Panc1 (cell line): ENCODE results near the gene MET.

Experiments
- POLR2AphosphoS5 ChIP-seq: IDR thresholded peaks from 2 replicates; pipeline ENCODE4 v1.6.1; 2012; ENCODE audit warnings: mild to moderate bottlenecking, low read depth, low read length, moderate library complexity
- TF ChIP-seq, protein P1 (sequence below): fragments of 450-650 bp; IDR thresholded peaks from 2 replicates; pipeline ENCODE4 v1.5.1; 2017; ENCODE audit warnings: mild to moderate bottlenecking
- TF ChIP-seq, protein P2 (sequence below), 2 experiments: IDR thresholded peaks; 2 replicates each; pipeline ENCODE4 v1.6.1; 2011 to 2012; ENCODE audit warnings: low read depth in 2 of 2, control low read depth in 1 of 2, low read length in 1 of 2, mild to moderate bottlenecking in 1 of 2, moderate library complexity in 1 of 2; ENCODE audit not compliant: insufficient read depth in 1 of 2

DNA sequence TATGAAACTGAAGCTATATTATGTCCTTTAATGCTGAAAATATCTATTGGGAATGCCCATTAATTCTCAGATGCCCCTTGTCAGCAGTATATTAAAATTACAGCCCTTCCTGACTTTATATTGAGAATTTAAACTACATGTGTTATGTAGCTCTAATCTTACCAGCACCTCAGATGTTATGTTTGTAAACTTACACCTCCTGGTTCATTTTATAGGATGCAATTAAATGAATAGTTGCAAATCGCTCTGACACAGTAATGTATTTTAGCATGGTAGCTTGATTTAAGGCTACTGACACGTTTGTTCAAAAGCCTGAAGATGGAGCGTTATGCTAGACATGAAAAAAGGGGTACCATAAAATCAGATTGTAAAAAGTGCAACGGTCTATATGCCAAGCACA lies 35.0 kb upstream of the MET start:
- TF ChIP-seq, protein P1, sequence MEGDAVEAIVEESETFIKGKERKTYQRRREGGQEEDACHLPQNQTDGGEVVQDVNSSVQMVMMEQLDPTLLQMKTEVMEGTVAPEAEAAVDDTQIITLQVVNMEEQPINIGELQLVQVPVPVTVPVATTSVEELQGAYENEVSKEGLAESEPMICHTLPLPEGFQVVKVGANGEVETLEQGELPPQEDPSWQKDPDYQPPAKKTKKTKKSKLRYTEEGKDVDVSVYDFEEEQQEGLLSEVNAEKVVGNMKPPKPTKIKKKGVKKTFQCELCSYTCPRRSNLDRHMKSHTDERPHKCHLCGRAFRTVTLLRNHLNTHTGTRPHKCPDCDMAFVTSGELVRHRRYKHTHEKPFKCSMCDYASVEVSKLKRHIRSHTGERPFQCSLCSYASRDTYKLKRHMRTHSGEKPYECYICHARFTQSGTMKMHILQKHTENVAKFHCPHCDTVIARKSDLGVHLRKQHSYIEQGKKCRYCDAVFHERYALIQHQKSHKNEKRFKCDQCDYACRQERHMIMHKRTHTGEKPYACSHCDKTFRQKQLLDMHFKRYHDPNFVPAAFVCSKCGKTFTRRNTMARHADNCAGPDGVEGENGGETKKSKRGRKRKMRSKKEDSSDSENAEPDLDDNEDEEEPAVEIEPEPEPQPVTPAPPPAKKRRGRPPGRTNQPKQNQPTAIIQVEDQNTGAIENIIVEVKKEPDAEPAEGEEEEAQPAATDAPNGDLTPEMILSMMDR: no peak
- TF ChIP-seq, protein P2, sequence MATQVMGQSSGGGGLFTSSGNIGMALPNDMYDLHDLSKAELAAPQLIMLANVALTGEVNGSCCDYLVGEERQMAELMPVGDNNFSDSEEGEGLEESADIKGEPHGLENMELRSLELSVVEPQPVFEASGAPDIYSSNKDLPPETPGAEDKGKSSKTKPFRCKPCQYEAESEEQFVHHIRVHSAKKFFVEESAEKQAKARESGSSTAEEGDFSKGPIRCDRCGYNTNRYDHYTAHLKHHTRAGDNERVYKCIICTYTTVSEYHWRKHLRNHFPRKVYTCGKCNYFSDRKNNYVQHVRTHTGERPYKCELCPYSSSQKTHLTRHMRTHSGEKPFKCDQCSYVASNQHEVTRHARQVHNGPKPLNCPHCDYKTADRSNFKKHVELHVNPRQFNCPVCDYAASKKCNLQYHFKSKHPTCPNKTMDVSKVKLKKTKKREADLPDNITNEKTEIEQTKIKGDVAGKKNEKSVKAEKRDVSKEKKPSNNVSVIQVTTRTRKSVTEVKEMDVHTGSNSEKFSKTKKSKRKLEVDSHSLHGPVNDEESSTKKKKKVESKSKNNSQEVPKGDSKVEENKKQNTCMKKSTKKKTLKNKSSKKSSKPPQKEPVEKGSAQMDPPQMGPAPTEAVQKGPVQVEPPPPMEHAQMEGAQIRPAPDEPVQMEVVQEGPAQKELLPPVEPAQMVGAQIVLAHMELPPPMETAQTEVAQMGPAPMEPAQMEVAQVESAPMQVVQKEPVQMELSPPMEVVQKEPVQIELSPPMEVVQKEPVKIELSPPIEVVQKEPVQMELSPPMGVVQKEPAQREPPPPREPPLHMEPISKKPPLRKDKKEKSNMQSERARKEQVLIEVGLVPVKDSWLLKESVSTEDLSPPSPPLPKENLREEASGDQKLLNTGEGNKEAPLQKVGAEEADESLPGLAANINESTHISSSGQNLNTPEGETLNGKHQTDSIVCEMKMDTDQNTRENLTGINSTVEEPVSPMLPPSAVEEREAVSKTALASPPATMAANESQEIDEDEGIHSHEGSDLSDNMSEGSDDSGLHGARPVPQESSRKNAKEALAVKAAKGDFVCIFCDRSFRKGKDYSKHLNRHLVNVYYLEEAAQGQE (IDR thresholded peaks at IDR 0.05; ENCODE audit: insufficient read depth in 1 of 2, low read depth in 2 of 2, low read length in 1 of 2): no peak
- TF ChIP-seq POLR2AphosphoS5: no peak
